GM06990 (cell line): Measurements from ENCODE around the gene RASGEF1C.

Source experiments
- DNase-seq: peaks from one replicate; pipeline ENCODE4 v3.0.0-alpha.2; 2011; ENCODE audit not compliant: insufficient read length; ENCODE audit errors: extremely low read depth
- H3K27me3 ChIP-seq: replicated peaks from 2 replicates; pipeline ENCODE4 v1.6.0; 2011; ENCODE audit warnings: low read length; ENCODE audit not compliant: control insufficient read depth, insufficient read depth
- H3K36me3 ChIP-seq: 2 replicates; pipeline ENCODE4 v1.5.1; 2011; ENCODE audit warnings: low read length; ENCODE audit not compliant: control insufficient read depth, insufficient read depth
- H3K4me3 ChIP-seq: replicated peaks from 2 replicates; pipeline ENCODE4 v1.5.1; 2011; ENCODE audit warnings: low read depth, mild to moderate bottlenecking, control low read depth, low read length
- TF ChIP-seq, protein P1 (sequence below): IDR thresholded peaks from 2 replicates; pipeline ENCODE4 v1.5.1; 2011; ENCODE audit warnings: low read length, control low read depth, mild to moderate bottlenecking, inconsistent platforms; ENCODE audit not compliant: insufficient read depth, poor library complexity, severe bottlenecking

RASGEF1C gene

DNA sequence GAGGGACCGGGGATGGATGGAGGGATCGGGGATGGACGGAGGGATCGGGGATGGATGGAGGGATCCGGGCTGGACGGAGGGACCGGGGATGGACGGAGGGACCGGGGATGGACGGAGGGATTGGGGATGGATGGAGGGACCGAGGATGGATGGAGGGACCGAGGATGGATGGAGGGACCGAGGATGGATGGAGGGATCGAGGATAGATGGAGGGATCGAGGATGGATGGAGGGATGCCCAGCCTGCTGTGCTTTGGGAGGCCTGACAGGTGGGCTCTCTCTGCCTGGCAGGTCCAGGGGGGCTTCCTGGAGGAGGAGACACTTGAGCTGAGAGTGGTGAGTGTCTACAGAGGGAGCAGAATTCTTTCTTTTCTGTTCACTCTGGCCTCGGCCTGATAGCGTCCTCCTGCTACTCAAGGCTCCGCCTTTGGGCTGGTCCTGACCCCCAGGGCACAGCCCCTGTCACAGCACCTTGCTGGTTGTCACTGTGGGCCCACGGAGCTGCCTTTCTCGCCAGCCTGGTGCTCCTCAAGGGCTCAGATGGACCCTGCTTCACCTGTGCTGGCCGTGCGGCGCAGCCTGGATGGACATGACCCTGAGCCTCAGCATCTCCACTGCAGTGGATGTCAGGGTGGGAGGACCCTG is 95.2 kb downstream of the RASGEF1C start:
- H3K27me3 ChIP-seq, result no peaks in the 10 kb centered on the region
- no peak overlapping the region for H3K4me3 ChIP-seq
- no peaks in the 10 kb centered on the region for H3K36me3 ChIP-seq
- DNase-seq, result no peak
- TF ChIP-seq, protein P1, sequence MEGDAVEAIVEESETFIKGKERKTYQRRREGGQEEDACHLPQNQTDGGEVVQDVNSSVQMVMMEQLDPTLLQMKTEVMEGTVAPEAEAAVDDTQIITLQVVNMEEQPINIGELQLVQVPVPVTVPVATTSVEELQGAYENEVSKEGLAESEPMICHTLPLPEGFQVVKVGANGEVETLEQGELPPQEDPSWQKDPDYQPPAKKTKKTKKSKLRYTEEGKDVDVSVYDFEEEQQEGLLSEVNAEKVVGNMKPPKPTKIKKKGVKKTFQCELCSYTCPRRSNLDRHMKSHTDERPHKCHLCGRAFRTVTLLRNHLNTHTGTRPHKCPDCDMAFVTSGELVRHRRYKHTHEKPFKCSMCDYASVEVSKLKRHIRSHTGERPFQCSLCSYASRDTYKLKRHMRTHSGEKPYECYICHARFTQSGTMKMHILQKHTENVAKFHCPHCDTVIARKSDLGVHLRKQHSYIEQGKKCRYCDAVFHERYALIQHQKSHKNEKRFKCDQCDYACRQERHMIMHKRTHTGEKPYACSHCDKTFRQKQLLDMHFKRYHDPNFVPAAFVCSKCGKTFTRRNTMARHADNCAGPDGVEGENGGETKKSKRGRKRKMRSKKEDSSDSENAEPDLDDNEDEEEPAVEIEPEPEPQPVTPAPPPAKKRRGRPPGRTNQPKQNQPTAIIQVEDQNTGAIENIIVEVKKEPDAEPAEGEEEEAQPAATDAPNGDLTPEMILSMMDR, result no peak

DNA sequence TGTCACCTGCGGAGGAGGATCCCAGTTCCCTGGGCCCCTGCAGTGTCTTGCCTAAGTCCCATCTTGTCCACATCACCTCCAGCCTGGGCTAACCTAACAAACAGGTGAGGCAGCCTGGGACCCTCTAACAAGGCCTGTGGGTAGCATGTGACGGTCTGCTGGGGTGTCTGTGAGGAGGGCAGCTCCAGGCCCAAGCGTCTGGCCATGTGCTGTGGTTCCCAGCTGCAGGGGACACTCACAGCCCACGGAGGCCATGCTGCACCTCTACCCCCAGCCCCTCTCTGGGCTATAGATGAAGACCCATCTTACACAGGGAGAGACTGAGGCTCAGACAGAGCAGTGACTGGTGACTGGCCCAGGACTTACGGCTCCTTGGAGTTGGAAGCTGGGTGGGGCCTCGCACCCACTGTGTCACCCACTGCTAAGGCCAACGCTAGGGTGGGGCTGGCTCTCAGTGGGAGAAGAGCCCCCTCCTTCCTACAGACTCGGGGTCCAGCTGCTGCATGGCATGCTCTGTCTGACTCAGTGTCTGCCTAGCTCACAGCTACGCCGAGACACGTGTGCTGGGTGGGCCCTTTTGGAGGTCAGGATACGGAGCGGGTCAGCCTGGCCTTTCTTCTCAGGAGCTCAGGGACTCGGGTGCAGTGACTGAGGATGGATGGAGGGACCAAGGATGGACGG is 96.7 kb downstream of the RASGEF1C start:
- TF ChIP-seq, protein P1, result no peak
- H3K27me3 ChIP-seq, result no peaks in the 10 kb centered on the region
- H3K4me3 ChIP-seq, result no peak overlapping the region
- no peak for DNase-seq
- no peaks in the 10 kb centered on the region for H3K36me3 ChIP-seq

DNA sequence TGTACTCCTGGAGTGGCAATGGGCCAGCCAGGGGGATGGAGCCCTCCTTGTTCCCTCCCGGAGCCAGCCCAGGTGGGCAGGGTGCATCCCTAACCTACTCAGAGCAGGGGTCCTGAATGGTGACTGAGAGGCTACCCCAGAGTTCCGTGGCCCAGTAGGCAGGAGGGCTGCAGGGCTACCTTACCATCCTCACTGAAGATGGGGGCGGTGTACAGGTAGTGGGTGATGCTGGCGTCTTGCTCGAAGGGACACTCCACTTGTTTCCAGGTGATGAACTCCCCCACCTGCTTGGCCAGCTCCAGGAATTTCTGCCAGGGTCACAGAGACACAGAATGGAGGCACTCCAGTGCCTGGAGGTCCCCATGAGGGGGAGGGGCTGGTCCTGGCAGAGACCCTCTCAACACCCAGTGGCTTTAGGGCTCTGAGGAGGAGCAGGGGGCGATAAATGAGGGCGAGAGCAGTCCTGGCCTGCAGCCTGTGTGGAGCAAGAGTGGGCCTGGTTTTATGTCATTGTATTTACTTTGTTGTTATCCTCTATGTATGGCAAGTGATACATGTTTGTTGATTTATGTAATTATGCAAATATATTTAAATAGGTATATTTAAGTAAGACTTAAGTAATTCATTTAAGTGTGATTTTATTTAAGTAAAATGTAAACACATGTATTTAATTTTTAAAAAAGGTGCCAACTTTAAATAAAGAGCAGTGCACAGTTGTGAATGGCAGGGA is 97.6 kb downstream of the RASGEF1C start:
- Histone ChIP-seq H3K4me3 (no peak overlapping the region), H3K36me3 (no peaks in the 10 kb centered on the region), H3K27me3 (no peaks in the 10 kb centered on the region)
- TF ChIP-seq, protein P1, result no peak
- DNase-seq, result no peak

DNA sequence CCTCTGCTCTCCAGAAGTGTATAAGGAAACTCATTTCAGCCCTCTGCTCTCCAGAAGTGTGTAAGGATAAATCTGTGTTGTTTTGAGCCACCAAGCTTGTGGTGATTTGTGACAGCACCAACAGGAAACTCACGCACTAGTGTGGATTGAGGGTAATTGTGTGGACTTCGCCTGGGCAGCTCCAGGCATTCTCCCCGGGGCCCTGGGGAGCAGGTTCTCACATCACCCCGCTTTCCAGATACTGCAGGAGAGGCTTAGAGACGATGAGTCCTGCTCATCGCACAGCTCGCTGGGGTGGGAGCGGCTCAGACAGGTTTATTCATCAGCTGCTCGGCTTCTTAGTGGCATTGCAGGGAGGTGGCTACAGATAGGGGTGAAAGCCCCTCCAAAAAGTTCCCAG is 99.1 kb downstream of the RASGEF1C start:
- H3K4me3 ChIP-seq, result no peak overlapping the region
- TF ChIP-seq, protein P1, result no peak
- H3K36me3 ChIP-seq, result no peaks in the 10 kb centered on the region
- no peak for DNase-seq
- H3K27me3 ChIP-seq, result no peaks in the 10 kb centered on the region

DNA sequence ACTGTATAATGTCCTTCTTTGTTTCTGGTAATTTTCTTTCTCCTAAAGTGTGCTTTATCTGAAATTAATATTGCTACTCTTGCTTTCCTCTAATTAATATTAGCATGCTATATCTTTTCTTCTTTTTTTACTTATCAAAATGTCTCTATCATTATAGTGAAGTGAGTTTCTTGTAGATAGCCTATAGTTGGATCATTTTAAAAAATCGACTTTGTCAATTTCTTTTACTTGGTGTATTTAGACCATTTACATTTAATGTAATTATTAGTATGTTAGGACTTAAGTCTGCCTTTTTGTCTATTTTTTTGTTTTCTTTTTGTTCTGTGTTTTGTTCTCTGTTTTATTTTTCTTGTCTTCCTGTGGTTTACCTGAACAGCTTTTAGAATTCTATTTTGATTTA is 102.0 kb downstream of the RASGEF1C start:
- no peak overlapping the region for H3K4me3 ChIP-seq
- H3K36me3 ChIP-seq, result no peaks in the 10 kb centered on the region
- TF ChIP-seq, protein P1, result no peak
- DNase-seq, result no peak
- H3K27me3 ChIP-seq, result no peaks in the 10 kb centered on the region
